HepG2 (cell line): Measurements from ENCODE around the gene IKZF4. TPM values are rescaled to one million over a fixed set of nuclear protein-coding genes. Genes with fewer than 3 reads are reported as not detected.

Experiments
- AGO1 ChIP-seq: fragments of 200-400 bp; formaldehyde crosslinking; IDR thresholded peaks from 2 replicates; pipeline ENCODE4 v1.6.1; 2017; ENCODE audit warnings: mild to moderate bottlenecking, low read depth, low read length, moderate library complexity; ENCODE audit not compliant: poor library complexity, severe bottlenecking
- ARID2 ChIP-seq: sonication (generic); formaldehyde crosslinking; IDR thresholded peaks from 2 replicates; pipeline ENCODE4 v1.8.1; 2022; ENCODE audit warnings: mild to moderate bottlenecking, missing genetic modification reagents, borderline replicate concordance
- ARNT ChIP-seq: fragments of 450-650 bp; IDR thresholded peaks from 2 replicates; pipeline ENCODE4 v1.6.1; 2017
- CSRNP2 ChIP-seq: sonication (generic); formaldehyde crosslinking; conservative IDR thresholded peaks from 2 replicates; pipeline ENCODE4 v1.8.0; 2022; ENCODE audit warnings: low read depth, missing genetic modification reagents
- ESRRA ChIP-seq: sonication (generic); formaldehyde crosslinking; IDR thresholded peaks from 2 replicates; pipeline ENCODE4 v1.5.1; 2020; ENCODE audit warnings: mild to moderate bottlenecking, low read depth, missing genetic modification reagents
- ETV5 ChIP-seq: IDR thresholded peaks from 2 replicates; pipeline ENCODE4 v1.6.1; 2018; ENCODE audit warnings: missing biosample characterization, missing genetic modification reagents, inconsistent platforms, borderline replicate concordance
- FOXO1 ChIP-seq: sonication (generic); formaldehyde crosslinking; IDR thresholded peaks from 2 replicates; pipeline ENCODE4 v1.4.0; 2020; ENCODE audit warnings: missing genetic modification reagents
- IRF9 ChIP-seq: sonication (generic); formaldehyde crosslinking; IDR thresholded peaks from 2 replicates; pipeline ENCODE4 v1.8.0; 2022; ENCODE audit warnings: missing genetic modification reagents, mild to moderate bottlenecking, borderline replicate concordance
- LBX2 ChIP-seq: sonication (generic); formaldehyde crosslinking; IDR thresholded peaks from 2 replicates; pipeline ENCODE4 v1.5.0; 2020; ENCODE audit warnings: missing genetic modification reagents, mild to moderate bottlenecking, borderline replicate concordance
- MED13 ChIP-seq: sonication (generic); formaldehyde crosslinking; IDR thresholded peaks from 2 replicates; pipeline ENCODE4 v1.5.0; 2020; ENCODE audit warnings: missing genetic modification reagents
- NFRKB ChIP-seq: fragments of 450-650 bp; IDR thresholded peaks from 2 replicates; pipeline ENCODE4 v1.6.1; 2017
- PCBP1 ChIP-seq: fragments of 200-400 bp; formaldehyde crosslinking; IDR thresholded peaks from 2 replicates; pipeline ENCODE4 v1.6.1; 2017; ENCODE audit warnings: mild to moderate bottlenecking, low read depth, low read length, borderline replicate concordance
- PHB2 ChIP-seq: fragments of 450-650 bp; IDR thresholded peaks from 2 replicates; pipeline ENCODE4 v1.6.1; 2018; ENCODE audit not compliant: partially characterized antibody
- RBM39 ChIP-seq: fragments of 200-400 bp; formaldehyde crosslinking; IDR thresholded peaks from one replicate; pipeline ENCODE4 v1.6.1; 2018; ENCODE audit warnings: antibody characterized with exemption, mild to moderate bottlenecking, low read depth, low read length; ENCODE audit not compliant: poor library complexity, severe bottlenecking
- SCMH1 ChIP-seq: sonication (generic); formaldehyde crosslinking; IDR thresholded peaks from 2 replicates; pipeline ENCODE4 v1.9.0; 2021; ENCODE audit warnings: missing genetic modification reagents, mild to moderate bottlenecking, borderline replicate concordance
- SETDB1 ChIP-seq: sonication (generic); formaldehyde crosslinking; IDR thresholded peaks from 2 replicates; pipeline ENCODE4 v1.5.1; 2020; ENCODE audit warnings: missing genetic modification reagents, mild to moderate bottlenecking, borderline replicate concordance
- TRAFD1 ChIP-seq: sonication (generic); formaldehyde crosslinking; IDR thresholded peaks from 2 replicates; pipeline ENCODE4 v1.5.1; 2020; ENCODE audit warnings: missing genetic modification reagents, mild to moderate bottlenecking, borderline replicate concordance
- ZNF274 ChIP-seq: sonication (generic); formaldehyde crosslinking; IDR thresholded peaks from 2 replicates; pipeline ENCODE4 v1.5.1; 2020; ENCODE audit warnings: mild to moderate bottlenecking, missing genetic modification reagents
- ZNF30 ChIP-seq: sonication (generic); formaldehyde crosslinking; IDR thresholded peaks from 2 replicates; pipeline ENCODE4 v1.5.0; 2020; ENCODE audit warnings: mild to moderate bottlenecking, missing genetic modification reagents
- ZNF337 ChIP-seq: sonication (generic); formaldehyde crosslinking; IDR thresholded peaks from 2 replicates; pipeline ENCODE4 v1.5.1; 2020; ENCODE audit warnings: missing genetic modification reagents, low read depth, mild to moderate bottlenecking, borderline replicate concordance
- ZNF350 ChIP-seq: sonication (generic); formaldehyde crosslinking; IDR thresholded peaks from 2 replicates; pipeline ENCODE4 v1.4.0; 2020; ENCODE audit warnings: mild to moderate bottlenecking, low read depth, missing genetic modification reagents, borderline replicate concordance
- ZNF678 ChIP-seq: sonication (generic); formaldehyde crosslinking; IDR thresholded peaks from 2 replicates; pipeline ENCODE4 v1.4.0; 2020; ENCODE audit warnings: mild to moderate bottlenecking, missing genetic modification reagents
- ZNF781 ChIP-seq: sonication (generic); formaldehyde crosslinking; IDR thresholded peaks from 2 replicates; pipeline ENCODE4 v1.5.1; 2020; ENCODE audit warnings: borderline replicate concordance, mild to moderate bottlenecking, missing genetic modification reagents; ENCODE audit errors: not compliant biosample characterization
- ZNF83 ChIP-seq: sonication (generic); formaldehyde crosslinking; IDR thresholded peaks from 2 replicates; pipeline ENCODE4 v1.4.0; 2020; ENCODE audit warnings: missing genetic modification reagents, mild to moderate bottlenecking, borderline replicate concordance
- polyA plus RNA-seq, 8 experiments: library from polyadenylated mRNA; depleted of rRNA in 3 of 8; stranded (reverse) in 7 of 8; unstranded in 1 of 8; fragments of >200 nt; fragmentation: Illumina TruSeq in 4 of 8; extraction: Trizol in 4 of 8; gene quantifications; 2 replicates each; pipeline versions ENCODE4 v1.2.1 to v1.2.3, GENCODE V29; 2011 to 2016; ENCODE audit warnings: low read depth in 4 of 8, missing spikeins in 1 of 8, mixed read lengths in 1 of 8; ENCODE audit not compliant: insufficient read depth in 1 of 8
- total RNA-seq, 5 experiments: library from RNA; depleted of rRNA; stranded (reverse); fragments of >200 nt; fragmentation: Illumina TruSeq; extraction: Trizol; gene quantifications; 2 replicates each; pipeline ENCODE4 v1.2.3, GENCODE V29; 2016; ENCODE audit warnings: low read depth in 1 of 5

IKZF4 gene
- total and polyA plus RNA-seq, 2 of the 13 experiments (the other 11 are each of a cell fraction or from before 2014, with no cell fraction given), result 0.58 to 2.2 TPM

GRCh38 chr12:56079723-56080555 lies 59.1 kb downstream of the IKZF4 start, which contains the start of gene ERBB3 (continued):
- TF ChIP-seq ESRRA (CRISPR knock-in tag), result 0 out of 2 replicates have a peak, but pooled peaks have one; percentile 30
- TF ChIP-seq ZNF337, result no peak
- no peak; the same call in 1 of the 2 replicates for TF ChIP-seq PCBP1
- TF ChIP-seq CSRNP2 (CRISPR knock-in tag), result no peak
- TF ChIP-seq ZNF274 (CRISPR knock-in tag), result peak; percentile 73; the same call in 1 of the 2 replicates
- TF ChIP-seq SCMH1 (CRISPR knock-in tag), result no peak
- TF ChIP-seq SETDB1, result no peak
- no peak; the same call in 1 of the 2 replicates for TF ChIP-seq IRF9 (CRISPR knock-in tag)
- peak; percentile 52 for TF ChIP-seq ZNF781 (CRISPR knock-in tag)
- TF ChIP-seq ARNT, result no peak
- no peak; the same call in none of the 2 replicates for TF ChIP-seq MED13 (CRISPR knock-in tag)
- 0 out of 2 replicates have a peak, but pooled peaks have one; percentile 14 for TF ChIP-seq ZNF678
- no peak for TF ChIP-seq ZNF30
- TF ChIP-seq ARID2 (CRISPR knock-in tag), result peak; percentile 65; the same call in 1 of the 2 replicates
- TF ChIP-seq ZNF83, result no peak
- TF ChIP-seq PHB2, result no peak
- TF ChIP-seq AGO1, result no peak
- TF ChIP-seq TRAFD1 (CRISPR knock-in tag), result no peak
- no peak; the same call in 1 of the 2 replicates for TF ChIP-seq LBX2 (CRISPR knock-in tag)
- TF ChIP-seq ZNF350 (CRISPR knock-in tag), result peak; percentile 57
- no peak for TF ChIP-seq NFRKB
- TF ChIP-seq RBM39, result peak; percentile 20
- TF ChIP-seq FOXO1 (CRISPR knock-in tag), result peak; percentile 49
- no peak; the same call in 1 of the 2 replicates for TF ChIP-seq ETV5 (CRISPR knock-in tag)
